Measurements from ENCODE around the gene HCN2. TPM values are rescaled to one million over a fixed set of nuclear protein-coding genes. Genes with fewer than 3 reads are reported as not detected.

The HCN2 gene
- total and polyA plus RNA-seq, 2 of the 13 experiments (the other 11 are each of a cell fraction or from before 2014, with no cell fraction given): 0.01 TPM; not detected in 1

DNA sequence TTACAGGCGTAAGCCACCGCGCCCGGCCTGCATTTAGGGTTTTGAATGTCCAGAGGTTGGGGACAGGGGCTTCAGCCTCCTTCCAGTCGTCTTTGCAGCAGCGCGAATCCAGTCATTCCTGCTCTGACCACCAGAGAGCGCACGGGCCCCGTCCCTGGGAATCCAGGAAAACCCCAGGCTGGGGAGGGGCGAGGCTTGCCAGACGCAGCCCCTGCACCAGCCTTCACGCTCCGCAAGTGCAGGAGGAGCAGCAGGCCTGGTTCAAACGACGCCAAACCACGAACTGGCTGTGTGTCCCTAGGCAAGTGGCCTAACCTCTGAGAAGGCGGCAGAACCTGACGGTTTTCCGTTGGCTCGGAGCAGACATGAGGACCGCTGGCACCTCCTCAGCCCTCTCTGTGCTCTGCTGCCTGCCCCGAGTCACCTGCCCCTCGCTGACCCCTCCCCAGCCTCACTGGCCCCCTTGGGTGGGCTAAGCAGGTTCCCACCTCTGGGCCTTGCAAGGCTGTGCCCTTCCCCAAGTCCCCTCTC is 75.3 kb downstream of the HCN2 start (continued):
- no peak for TF ChIP-seq PHB2 (IDR thresholded peaks at IDR 0.05; ENCODE audit: partially characterized antibody)
- peak; percentile 83 for TF ChIP-seq ZNF331 (CRISPR knock-in tag; IDR thresholded peaks at IDR 0.05)
- TF ChIP-seq, protein P1, sequence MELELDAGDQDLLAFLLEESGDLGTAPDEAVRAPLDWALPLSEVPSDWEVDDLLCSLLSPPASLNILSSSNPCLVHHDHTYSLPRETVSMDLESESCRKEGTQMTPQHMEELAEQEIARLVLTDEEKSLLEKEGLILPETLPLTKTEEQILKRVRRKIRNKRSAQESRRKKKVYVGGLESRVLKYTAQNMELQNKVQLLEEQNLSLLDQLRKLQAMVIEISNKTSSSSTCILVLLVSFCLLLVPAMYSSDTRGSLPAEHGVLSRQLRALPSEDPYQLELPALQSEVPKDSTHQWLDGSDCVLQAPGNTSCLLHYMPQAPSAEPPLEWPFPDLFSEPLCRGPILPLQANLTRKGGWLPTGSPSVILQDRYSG (CRISPR knock-in tag; IDR thresholded peaks at IDR 0.05): no peak
- TF ChIP-seq ZNF121 (CRISPR knock-in tag; IDR thresholded peaks at IDR 0.05): no peak; the same call in 1 of the 2 replicates
- TF ChIP-seq RXRB (CRISPR knock-in tag; IDR thresholded peaks at IDR 0.05; ENCODE audit: borderline replicate concordance): peak; percentile 74; the same call in 1 of the 2 replicates
- TF ChIP-seq, protein P2, sequence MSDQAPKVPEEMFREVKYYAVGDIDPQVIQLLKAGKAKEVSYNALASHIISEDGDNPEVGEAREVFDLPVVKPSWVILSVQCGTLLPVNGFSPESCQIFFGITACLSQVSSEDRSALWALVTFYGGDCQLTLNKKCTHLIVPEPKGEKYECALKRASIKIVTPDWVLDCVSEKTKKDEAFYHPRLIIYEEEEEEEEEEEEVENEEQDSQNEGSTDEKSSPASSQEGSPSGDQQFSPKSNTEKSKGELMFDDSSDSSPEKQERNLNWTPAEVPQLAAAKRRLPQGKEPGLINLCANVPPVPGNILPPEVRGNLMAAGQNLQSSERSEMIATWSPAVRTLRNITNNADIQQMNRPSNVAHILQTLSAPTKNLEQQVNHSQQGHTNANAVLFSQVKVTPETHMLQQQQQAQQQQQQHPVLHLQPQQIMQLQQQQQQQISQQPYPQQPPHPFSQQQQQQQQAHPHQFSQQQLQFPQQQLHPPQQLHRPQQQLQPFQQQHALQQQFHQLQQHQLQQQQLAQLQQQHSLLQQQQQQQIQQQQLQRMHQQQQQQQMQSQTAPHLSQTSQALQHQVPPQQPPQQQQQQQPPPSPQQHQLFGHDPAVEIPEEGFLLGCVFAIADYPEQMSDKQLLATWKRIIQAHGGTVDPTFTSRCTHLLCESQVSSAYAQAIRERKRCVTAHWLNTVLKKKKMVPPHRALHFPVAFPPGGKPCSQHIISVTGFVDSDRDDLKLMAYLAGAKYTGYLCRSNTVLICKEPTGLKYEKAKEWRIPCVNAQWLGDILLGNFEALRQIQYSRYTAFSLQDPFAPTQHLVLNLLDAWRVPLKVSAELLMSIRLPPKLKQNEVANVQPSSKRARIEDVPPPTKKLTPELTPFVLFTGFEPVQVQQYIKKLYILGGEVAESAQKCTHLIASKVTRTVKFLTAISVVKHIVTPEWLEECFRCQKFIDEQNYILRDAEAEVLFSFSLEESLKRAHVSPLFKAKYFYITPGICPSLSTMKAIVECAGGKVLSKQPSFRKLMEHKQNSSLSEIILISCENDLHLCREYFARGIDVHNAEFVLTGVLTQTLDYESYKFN (CRISPR knock-in tag; conservative IDR thresholded peaks at IDR 0.05): 0 out of 2 replicates have a peak, but pooled peaks have one; percentile 25
- TF ChIP-seq ZNF564 (CRISPR knock-in tag; IDR thresholded peaks at IDR 0.05): no peak
- TF ChIP-seq ZNF205 (CRISPR knock-in tag; IDR thresholded peaks at IDR 0.05): peak; percentile 83
- peak; percentile 60; the same call in 1 of the 2 replicates for TF ChIP-seq KLF12 (CRISPR knock-in tag; IDR thresholded peaks at IDR 0.05; ENCODE audit: borderline replicate concordance)
- 0 out of 2 replicates have a peak, but pooled peaks have one; percentile 37 for TF ChIP-seq ISL2 (CRISPR knock-in tag; IDR thresholded peaks at IDR 0.05)
- TF ChIP-seq HOXA3 (CRISPR knock-in tag; IDR thresholded peaks at IDR 0.05): peak; percentile 67; the same call in 1 of the 2 replicates
- TF ChIP-seq ATF7-NPFF (CRISPR knock-in tag; IDR thresholded peaks at IDR 0.05; ENCODE audit: low read depth): no peak; the same call in 1 of the 2 replicates
- TF ChIP-seq, protein P3, sequence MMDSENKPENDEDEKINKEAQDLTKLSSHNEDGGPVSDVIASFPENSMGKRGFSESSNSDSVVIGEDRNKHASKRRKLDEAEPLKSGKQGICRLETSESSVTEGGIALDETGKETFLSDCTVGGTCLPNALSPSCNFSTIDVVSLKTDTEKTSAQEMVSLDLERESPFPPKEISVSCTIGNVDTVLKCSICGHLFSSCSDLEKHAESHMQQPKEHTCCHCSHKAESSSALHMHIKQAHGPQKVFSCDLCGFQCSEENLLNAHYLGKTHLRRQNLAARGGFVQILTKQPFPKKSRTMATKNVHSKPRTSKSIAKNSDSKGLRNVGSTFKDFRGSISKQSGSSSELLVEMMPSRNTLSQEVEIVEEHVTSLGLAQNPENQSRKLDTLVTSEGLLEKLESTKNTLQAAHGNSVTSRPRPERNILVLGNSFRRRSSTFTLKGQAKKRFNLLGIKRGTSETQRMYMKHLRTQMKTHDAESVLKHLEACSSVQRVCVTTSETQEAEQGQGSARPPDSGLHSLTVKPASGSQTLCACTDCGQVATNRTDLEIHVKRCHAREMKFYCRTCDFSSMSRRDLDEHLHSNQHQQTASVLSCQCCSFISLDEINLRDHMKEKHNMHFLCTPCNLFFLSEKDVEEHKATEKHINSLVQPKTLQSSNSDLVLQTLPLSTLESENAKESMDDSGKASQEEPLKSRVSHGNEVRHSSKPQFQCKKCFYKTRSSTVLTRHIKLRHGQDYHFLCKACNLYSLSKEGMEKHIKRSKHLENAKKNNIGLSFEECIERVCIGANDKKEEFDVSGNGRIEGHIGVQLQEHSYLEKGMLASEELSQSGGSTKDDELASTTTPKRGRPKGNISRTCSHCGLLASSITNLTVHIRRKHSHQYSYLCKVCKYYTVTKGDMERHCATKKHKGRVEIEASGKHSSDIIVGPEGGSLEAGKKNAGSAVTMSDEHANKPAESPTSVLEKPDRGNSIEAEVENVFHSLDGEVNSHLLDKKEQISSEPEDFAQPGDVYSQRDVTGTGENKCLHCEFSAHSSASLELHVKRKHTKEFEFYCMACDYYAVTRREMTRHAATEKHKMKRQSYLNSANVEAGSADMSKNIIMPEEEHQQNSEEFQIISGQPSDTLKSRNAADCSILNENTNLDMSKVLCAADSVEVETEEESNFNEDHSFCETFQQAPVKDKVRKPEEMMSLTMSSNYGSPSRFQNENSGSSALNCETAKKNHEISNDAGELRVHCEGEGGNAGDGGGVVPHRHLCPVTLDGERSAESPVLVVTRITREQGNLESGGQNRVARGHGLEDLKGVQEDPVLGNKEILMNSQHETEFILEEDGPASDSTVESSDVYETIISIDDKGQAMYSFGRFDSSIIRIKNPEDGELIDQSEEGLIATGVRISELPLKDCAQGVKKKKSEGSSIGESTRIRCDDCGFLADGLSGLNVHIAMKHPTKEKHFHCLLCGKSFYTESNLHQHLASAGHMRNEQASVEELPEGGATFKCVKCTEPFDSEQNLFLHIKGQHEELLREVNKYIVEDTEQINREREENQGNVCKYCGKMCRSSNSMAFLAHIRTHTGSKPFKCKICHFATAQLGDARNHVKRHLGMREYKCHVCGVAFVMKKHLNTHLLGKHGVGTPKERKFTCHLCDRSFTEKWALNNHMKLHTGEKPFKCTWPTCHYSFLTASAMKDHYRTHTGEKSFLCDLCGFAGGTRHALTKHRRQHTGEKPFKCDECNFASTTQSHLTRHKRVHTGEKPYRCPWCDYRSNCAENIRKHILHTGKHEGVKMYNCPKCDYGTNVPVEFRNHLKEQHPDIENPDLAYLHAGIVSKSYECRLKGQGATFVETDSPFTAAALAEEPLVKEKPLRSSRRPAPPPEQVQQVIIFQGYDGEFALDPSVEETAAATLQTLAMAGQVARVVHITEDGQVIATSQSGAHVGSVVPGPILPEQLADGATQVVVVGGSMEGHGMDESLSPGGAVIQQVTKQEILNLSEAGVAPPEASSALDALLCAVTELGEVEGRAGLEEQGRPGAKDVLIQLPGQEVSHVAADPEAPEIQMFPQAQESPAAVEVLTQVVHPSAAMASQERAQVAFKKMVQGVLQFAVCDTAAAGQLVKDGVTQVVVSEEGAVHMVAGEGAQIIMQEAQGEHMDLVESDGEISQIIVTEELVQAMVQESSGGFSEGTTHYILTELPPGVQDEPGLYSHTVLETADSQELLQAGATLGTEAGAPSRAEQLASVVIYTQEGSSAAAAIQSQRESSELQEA (CRISPR knock-in tag; IDR thresholded peaks at IDR 0.05; ENCODE audit: not compliant biosample characterization): no peak
- no peak for TF ChIP-seq SYNCRIP (IDR thresholded peaks at IDR 0.05; ENCODE audit: insufficient read depth, low read depth, low read length)
- TF ChIP-seq KMT2A (CRISPR knock-in tag; IDR thresholded peaks at IDR 0.05): 0 out of 2 replicates have a peak, but pooled peaks have one; percentile 50
- peak; percentile 67; the same call in 1 of the 2 replicates for TF ChIP-seq ZMYM4 (CRISPR knock-in tag; IDR thresholded peaks at IDR 0.05)

Data from HepG2 (cell line).